Smooth muscle cell of trachea (primary cell): ENCODE data around the gene TNFRSF12A. TPM values are rescaled to one million over a fixed set of nuclear protein-coding genes. Genes with fewer than 3 reads are reported as not detected.

ENCODE experiments used
- total RNA-seq: library from RNA; depleted of rRNA; stranded (reverse); fragments of >200 nt; gene quantifications from 2 replicates; pipeline ENCODE4 v1.2.1, GENCODE V29; 2014

Gene TNFRSF12A
- total RNA-seq = 91.0 and 208 TPM in 2 replicates

GRCh38 chr16:3020247-3020603 is at the start of gene TNFRSF12A:
Gene TNFRSF12A (plus strand): TSS chr16:3020368. CDS start chr16:3020398, 30 bp downstream.

GRCh38 chr16:2980227-2981176 is 39.7 kb upstream of the TNFRSF12A start, which contains the start of gene PKMYT1:
Gene PKMYT1 (minus strand): TSS chr16:2980446. CDS start chr16:2979657, 789 bp downstream.

GRCh38 chr16:3012828-3013420 is 7.2 kb upstream of the TNFRSF12A start, which contains the start of gene CLDN9:
Gene CLDN9 (plus strand): TSS chr16:3012923. CDS start chr16:3013363, 440 bp downstream.

GRCh38 chr16:3017794-3018506 is 2.2 kb upstream of the TNFRSF12A start, which contains the start of gene CLDN6:
Gene CLDN6 (minus strand): TSS chr16:3018183. CDS start chr16:3016021, 2,162 bp downstream.

GRCh38 chr16:3023669-3024478 is 3.7 kb downstream of the TNFRSF12A start, which contains the start of the genes HCFC1R1 and THOC6:
Gene HCFC1R1 (minus strand): TSS chr16:3023942. CDS start chr16:3023941, 1 bp downstream.
Gene THOC6 (plus strand): TSS chr16:3024035. CDS start chr16:3024327, 292 bp downstream.

GRCh38 chr16:3036726-3037315 is 16.7 kb downstream of the TNFRSF12A start, which contains the start of gene BICDL2:
Gene BICDL2 (minus strand): TSS chr16:3036944. CDS start chr16:3035496, 1,448 bp downstream.

GRCh38 chr16:3045758-3046640 is 25.8 kb downstream of the TNFRSF12A start, which contains the start of gene MMP25:
Gene MMP25 (plus strand): TSS chr16:3046561. CDS start chr16:3046918, 357 bp downstream.

GRCh38 chr16:3065069-3065741 is 45.0 kb downstream of the TNFRSF12A start, which contains the start of gene IL32:
Gene IL32 (plus strand): TSS chr16:3065640. CDS start chr16:3065812, 172 bp downstream.

Other genes starting within 250 kb of the TNFRSF12A start
- gene ELOB, start 243.1 kb upstream of the TNFRSF12A start, total RNA-seq = 303 and 308 TPM in 2 replicates
- gene PRSS33, start 232.8 kb upstream of the TNFRSF12A start, total RNA-seq = not detected in 2 replicates
- gene PRSS41, start 221.9 kb upstream of the TNFRSF12A start, total RNA-seq = not detected in 2 replicates
- 0.44 and 2.0 TPM in 2 replicates for gene PRSS21, start 203.1 kb upstream of the TNFRSF12A start, total RNA-seq
- gene ZG16B, start 190.1 kb upstream of the TNFRSF12A start, total RNA-seq = not detected in 2 replicates
- not detected in 2 replicates for gene PRSS22, start 162.2 kb upstream of the TNFRSF12A start, total RNA-seq
- gene FLYWCH2, start 137.2 kb upstream of the TNFRSF12A start, total RNA-seq = 73.9 and 77.1 TPM in 2 replicates
- 46.4 and 77.6 TPM in 2 replicates for gene FLYWCH1, start 108.4 kb upstream of the TNFRSF12A start, total RNA-seq
- gene KREMEN2, start 56.1 kb upstream of the TNFRSF12A start, total RNA-seq = 0.17 TPM in 1 of 2 replicates, not detected in the other
- 2.5 and 6.5 TPM in 2 replicates for gene PAQR4, start 51.0 kb upstream of the TNFRSF12A start, total RNA-seq
- gene PKMYT1, start 39.9 kb upstream of the TNFRSF12A start, total RNA-seq = 0.83 and 9.9 TPM in 2 replicates
- gene CLDN9, start 7.4 kb upstream of the TNFRSF12A start, total RNA-seq = under 0.01 TPM in 1 of 2 replicates, not detected in the other
- gene CLDN6, start 2.2 kb upstream of the TNFRSF12A start, total RNA-seq = 0.15 TPM in 1 of 2 replicates, not detected in the other
- gene HCFC1R1, start 3.6 kb downstream of the TNFRSF12A start, total RNA-seq = 12.5 and 73.4 TPM in 2 replicates
- 20.0 and 26.9 TPM in 2 replicates for gene THOC6, start 3.7 kb downstream of the TNFRSF12A start, total RNA-seq
- 0.17 TPM in 1 of 2 replicates, not detected in the other for gene BICDL2, start 16.6 kb downstream of the TNFRSF12A start, total RNA-seq
- gene MMP25, start 26.2 kb downstream of the TNFRSF12A start, total RNA-seq = 0.15 TPM in 1 of 2 replicates, not detected in the other
- 2.6 and 14.2 TPM in 2 replicates for gene IL32, start 45.3 kb downstream of the TNFRSF12A start, total RNA-seq
- 0.17 TPM in 1 of 2 replicates, not detected in the other for gene ZSCAN10, start 78.9 kb downstream of the TNFRSF12A start, total RNA-seq
- 17.6 and 25.1 TPM in 2 replicates for gene ZNF205, start 92.2 kb downstream of the TNFRSF12A start, total RNA-seq
- gene ZNF213, start 114.7 kb downstream of the TNFRSF12A start, total RNA-seq = 9.0 and 11.6 TPM in 2 replicates
- gene OR1F1, start 167.8 kb downstream of the TNFRSF12A start, total RNA-seq = not detected in 2 replicates
- 8.6 and 9.6 TPM in 2 replicates for gene ZNF200, start 214.8 kb downstream of the TNFRSF12A start, total RNA-seq
- under 0.01 and 0.15 TPM in 2 replicates for gene MEFV, start 236.3 kb downstream of the TNFRSF12A start, total RNA-seq